GM10847 (cell line): ENCODE measurements around the gene WDFY3.

Source experiments
- POLR2A ChIP-seq: IDR thresholded peaks from 2 replicates; pipeline ENCODE4 v1.6.1; 2011; ENCODE audit not compliant: insufficient read length; ENCODE audit errors: extremely low read depth

Gene WDFY3

DNA sequence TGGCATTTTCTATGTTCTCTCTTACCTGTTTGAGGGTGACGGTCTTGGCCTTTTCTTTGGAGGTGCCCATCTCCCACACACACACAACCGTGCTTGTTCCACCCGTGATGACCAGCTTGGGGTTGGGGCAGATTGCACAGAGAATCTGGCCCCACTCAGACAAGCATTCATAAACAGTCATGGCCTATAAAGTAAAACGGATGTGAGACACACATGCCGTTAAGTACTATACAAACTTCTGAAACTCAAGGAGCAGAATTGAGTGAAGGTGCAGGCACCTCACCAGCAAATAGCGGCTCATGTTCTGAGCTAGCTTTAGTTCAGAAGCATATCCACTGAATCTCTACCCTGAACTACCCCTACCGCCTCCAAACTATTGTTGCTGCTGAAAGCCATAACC, 276.0 kb downstream of the WDFY3 start:
- TF ChIP-seq POLR2A = no peak

DNA sequence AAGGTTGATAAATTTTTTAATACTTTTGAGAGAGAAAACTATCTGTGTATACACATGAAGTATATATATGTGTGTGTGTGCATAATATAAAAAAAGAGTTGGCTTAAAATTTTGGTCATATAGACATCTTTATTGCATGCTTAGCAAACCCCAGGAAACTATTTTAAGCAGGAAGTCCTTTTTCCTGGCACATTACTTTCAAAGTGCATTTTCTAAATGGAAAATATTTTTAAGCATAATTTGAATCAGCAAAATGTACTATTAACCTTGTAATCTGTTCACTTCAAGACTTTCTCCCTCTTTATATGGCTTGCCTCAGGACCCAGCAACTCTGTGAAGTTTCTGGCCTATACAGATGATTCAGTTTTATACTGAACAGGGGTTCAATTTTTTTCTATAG, 277.3 kb downstream of the WDFY3 start:
- TF ChIP-seq POLR2A = no peak

DNA sequence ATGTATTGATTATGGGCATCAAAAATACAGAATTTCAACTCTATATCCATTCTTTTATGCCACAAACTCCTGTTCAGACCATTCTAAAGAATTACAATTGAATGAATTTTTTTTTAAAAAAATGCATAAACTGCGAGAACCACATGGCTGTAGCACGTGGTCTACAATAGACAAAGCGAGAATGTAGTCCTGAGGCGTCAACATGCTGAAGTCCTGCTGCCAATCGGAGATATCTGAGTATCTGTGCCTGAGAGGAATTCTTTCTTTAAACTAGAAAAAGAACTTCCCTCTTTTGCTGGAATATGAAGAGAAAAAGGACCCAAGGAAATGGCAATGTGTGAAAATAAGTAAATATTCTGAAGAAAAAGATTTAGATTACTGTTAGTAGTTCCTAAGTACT, 277.9 kb downstream of the WDFY3 start:
- TF ChIP-seq POLR2A = no peak

DNA sequence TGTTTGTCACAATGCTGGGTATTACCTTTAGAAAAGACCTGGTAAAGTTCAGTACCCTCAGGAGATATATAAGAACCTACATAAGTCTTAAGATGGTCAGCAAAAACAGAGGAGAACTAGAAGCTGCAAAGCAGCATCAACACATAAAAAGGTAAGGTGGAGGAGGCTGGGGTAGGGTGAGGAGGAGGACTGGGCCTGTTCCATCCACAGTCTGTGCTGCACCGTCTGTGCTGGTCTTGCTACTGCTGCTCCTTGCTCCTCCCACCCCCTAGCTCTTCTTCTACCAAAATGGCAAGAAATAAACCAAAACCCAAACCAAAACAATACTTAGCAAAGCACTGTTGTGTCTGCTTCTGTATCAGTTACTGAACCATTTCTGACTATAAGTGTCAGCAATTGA, 281.4 kb downstream of the WDFY3 start:
- no peak for TF ChIP-seq POLR2A

DNA sequence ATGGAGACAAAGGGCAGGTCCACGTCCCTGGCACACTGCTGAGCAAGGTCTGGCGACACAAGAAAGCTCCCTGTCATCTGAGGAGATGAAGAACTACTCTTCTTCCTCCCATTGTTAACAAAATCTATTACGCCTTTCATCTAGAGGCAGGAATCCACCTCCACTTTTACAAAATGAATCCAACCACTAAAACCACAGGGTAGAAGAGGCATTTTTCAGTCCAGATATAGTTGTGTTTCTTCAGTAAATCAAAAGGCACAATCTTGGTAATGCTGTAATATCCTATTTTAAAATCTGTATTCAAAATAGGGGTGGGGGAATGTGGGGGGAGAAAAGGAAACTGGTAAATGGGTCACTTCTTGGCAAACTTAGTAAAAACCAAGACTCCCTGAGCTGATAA, 282.1 kb downstream of the WDFY3 start:
- TF ChIP-seq POLR2A = no peak

DNA sequence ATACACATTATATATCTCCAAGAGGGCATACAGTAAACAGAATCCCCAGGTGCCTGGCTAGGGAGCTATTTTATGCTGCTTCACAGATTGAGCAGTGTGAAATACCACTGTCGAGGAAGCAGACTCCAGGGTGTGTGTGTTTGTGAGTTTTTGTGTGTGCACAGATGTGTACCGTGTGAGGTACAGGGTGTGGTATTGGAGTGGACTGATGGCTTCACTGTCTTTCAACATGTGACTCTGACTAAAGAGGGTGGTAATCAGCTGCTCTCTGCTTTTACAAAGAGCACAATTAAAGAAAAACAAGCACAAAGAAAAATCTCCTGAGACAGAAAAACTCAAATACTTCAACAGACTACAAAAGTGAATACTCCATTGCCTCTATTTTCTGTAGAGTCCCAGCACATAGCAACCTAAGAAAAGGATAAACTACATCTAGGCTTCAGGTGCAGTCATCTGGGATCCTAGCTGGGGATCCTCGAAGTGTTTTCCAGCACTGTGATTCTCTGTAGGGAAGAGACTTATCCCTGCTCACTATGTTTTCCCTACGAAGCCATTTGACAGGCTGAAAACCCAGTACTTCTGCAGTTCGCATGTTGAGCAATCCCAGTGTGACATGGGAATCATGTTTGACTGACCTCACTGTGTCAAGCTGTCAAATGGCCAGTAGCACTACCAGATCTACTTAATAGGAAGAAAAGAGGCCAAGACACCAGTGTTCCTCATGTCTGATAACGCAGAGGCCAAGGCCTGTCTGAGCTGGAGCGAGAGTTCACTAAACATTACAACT, 283.2 kb downstream of the WDFY3 start:
- no peak for TF ChIP-seq POLR2A

DNA sequence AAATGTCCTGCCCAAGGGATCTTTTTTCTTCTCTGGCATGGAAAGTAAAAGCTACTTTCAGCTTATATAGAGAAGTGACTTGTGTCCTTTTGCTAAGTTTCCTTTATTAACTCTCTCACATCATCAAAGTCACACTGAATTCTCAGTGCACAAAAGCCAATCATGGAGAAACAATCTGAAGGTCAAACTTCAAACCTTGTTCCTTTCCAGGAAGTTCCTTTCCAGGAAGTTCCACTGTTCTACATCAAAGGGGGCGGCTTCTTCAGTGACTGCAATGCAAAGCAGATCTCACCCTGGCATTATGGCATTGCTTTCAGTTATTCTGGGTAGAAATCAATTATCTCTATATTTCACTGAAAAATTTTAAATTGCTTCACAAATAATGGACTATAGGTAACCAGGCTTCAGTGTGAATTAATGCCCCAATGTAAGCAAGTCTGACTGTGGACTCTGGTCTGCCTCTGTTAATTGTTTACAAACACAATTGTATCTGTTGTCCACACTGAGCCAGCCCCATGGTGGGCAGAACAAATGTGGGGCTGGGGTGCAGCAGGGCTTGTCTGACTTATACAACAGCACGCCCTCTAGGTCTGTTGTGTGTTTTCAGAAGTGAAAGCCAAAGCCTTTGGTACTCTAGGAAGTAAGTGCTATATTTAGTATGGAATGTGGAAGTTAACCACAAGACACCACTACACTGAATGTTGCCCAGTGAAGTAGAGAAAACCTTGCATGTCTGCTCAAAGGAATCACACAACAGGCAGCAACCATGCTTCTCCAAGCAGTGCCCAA, 284.8 kb downstream of the WDFY3 start:
- TF ChIP-seq POLR2A = no peak

DNA sequence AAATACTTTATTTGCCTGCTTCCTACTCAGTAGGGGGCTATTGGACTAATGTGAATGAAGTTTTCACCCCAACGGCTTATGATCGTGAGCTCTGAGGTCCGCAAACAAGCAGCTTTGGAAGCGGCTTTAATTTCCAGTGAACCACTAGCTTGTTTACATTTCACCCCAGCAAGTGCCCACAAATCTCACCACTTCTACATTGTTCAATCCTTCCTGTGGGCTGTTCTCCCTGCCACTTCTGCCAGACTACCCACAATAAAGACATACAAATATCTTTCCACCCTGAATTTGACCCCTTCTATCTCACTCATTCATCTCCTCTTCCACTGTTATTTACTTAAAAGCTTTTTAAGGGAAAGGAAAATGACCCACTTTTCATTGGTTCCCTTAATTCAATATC, 285.5 kb downstream of the WDFY3 start:
- TF ChIP-seq POLR2A = no peak

DNA sequence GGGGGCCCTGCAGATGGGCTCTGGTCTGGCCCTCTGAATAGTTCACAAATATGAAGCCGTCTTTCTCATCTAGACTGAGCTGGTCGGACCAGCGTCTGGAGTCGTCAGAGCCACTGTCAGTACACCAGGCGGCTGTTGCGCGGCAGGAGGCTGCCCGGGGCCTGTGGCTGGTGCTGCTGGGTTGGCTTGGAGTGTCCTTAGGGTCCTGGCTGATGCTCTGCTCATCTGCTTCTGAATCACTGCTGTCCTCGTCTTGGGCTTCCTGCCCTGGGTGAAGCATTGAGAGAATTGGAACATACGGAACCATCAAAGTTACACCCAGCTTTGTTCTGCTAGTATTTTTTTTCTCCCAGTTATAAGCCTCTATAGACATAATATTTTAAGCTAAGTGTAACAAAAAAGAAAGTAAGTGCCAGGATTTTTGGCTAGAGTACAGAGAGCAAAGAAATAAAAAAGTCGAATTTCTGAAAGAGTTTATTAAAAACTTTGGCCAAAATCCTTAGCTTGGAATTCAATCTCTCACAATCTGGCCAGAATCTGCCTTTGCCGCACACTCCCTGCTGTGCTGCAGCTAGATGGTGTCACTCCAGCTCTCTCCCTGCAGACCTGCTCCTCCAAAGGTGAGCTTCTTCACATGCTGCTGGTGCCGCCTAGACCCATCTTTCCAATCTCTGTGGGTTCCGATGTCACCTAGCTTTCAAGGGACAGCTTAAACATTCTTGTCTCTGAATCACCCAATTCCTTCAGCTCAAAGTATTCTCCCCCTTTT, 287.3 kb downstream of the WDFY3 start:
- TF ChIP-seq POLR2A = no peak

DNA sequence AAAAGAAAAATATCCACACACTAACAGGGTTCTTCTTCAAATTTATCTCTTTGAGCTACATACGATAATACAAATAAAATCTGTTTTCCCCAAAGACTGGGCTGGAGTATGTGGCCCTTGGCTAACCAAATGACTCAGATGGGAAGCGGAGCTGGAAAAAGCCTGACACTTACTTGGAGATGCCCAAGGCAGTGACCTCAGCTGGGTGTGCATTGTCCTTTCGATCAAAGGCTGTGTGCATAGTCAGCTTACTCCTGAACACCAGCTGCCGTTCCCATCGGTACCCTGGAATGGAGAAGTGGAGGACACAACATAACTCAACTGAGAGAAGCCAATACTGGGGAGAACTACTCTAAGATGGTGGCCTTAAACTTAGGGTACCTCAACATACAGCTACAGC, 288.5 kb downstream of the WDFY3 start:
- TF ChIP-seq POLR2A = no peak

DNA sequence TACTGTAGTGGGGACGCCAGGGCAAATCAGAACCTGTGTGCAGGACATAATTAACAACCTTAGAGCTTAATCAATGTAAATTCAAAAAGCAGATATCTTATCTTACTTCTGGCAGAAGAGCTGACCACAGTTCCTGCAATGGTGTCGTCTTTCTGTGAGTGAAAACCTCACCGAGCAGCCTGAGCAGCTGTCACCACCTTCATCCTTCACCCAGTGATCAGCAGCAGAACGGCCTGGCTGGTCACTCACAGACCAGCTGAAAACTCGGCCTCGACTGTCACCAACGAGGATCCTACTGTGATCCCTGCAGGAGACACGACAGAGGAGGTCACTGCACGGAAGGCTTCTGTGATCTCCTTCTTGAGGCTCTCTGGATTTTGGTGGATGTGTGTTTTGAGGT, 289.4 kb downstream of the WDFY3 start:
- TF ChIP-seq POLR2A = no peak

DNA sequence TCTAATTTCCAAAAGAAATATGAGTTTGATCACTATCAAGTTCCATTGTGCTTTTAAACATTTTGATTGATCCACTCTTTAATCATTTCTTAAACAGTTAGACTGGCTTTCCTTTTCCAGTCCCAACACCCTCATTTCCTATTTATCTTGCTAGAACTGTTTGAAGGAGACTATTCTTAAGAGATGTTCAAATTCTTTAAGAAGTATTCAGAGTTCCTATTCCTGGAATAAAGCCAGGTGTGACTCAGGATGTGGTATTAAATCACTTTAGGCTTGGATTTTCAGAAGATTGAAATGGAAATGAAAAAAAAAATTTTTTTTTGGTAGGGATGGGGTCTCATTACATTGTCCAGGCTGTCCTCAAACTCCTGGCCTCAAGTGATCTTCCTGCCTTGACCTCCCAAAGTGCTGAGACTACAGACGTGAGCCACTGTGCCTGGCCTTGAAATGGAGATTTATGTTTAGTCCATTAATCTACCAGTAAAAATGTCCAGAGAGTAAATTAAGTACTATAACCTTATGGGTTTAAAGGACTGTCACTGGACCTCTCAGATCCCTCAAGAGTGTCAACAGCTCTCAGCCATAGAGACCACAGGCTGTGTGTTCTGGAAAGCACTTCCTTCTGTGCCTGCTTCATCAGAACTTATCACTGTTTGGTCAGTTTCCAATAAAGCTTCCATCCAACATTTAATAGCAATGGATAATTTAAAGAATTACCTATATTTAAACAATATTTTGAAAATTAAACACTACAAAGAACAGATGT, 292.8 kb downstream of the WDFY3 start:
- TF ChIP-seq POLR2A = no peak

DNA sequence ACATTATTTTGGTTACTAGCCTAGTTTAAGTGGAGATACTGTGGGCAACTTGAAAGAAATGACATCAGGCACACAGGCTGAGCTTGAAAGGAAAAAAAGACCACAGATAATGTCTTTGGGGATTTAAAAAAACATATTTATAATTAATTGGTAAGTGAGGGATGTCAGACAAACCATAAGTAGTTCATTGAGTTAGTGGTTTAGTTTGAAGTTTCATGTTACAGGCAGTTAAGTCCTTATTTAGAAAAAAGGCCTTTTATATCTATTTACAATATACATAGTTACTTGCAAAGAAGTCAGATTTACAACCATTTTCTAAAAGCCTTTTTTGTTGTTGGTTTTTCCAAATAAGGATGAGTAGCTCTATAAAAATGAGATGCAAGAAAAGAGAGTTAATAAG, 294.3 kb downstream of the WDFY3 start:
- TF ChIP-seq POLR2A = no peak

DNA sequence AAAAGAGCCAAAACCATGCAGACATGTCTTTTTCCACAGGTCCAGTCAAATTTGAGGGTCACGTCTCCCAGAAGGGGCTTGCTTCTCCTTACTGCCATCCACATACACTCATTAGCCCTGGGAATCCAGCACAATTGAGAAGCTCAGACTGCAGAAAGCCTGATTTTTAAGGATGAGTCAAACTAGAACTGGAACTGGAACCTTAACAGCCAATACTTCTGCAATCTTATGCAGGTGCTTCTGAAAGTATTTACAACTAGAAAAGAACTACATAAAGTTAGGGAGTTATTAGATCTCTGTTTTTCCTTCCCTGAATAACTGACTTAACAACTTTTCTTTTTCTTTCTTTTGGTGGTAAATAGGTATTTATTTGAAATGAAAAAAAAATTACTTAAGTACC, 297.3 kb downstream of the WDFY3 start:
- no peak for TF ChIP-seq POLR2A

DNA sequence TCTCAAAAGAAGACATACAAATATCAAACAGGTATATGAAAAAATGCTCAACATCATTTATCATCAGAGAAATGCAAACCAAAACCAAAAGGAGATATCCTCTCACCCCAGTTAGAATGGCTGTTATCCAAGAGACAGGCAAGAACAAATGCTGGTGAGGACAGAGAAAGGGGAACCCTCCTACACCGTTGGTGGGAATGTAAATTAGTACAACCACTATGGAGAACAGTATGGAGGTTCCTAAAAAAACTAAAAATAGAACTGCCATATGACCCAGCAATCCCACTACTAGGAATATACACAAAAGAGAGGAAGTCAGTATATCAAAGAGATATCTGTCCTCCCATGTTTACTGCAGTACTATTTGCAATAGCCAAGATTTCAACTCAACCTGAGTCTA, 300.1 kb downstream of the WDFY3 start:
- TF ChIP-seq POLR2A = no peak

DNA sequence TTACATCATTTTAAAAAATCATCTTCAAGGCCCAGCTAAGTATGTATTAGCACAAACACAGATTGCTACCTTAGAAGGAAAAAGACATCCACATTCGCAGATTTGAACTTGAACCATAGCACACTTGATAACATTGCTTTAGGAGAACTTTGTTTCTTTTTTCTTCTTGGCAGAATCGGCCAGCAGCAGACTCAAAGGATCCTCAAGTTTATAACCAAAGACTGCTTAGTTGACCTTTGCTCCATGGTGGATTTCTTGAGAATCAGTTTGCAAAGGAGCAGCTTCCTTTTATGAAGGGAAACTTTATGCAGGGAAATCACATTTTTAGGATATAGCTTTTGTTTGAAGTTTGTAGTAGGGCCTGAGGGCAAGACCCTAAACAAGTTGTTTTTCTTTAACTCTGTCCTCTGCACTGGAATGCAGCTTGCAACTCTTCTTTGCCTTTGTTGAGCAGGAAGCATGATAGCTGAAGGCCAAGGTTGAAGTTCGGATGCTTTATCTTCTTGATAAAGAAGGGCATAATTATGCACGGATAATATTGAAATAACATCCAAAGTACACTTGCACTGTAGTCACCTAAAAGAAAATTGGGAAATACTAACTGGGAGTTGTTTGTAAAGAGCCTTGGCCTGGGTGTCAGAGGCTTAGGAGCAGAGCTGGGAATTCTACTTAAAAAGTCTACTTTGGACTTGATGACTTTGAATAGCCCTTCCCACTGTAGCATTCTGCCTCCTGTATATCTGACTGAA, 305.1 kb downstream of the WDFY3 start:
- no peak for TF ChIP-seq POLR2A
